Measurements from ENCODE around the gene KRTAP2-4. TPM values are rescaled to one million over a fixed set of nuclear protein-coding genes. Genes with fewer than 3 reads are reported as not detected.
"Not testable (repeated sequence)": the region's sequence is repeated elsewhere in the genome, so short reads cannot be mapped to it uniquely, and the experiment has no call there.

Gene KRTAP2-4
- polyA plus RNA-seq, 1 experiment, result not detected

DNA sequence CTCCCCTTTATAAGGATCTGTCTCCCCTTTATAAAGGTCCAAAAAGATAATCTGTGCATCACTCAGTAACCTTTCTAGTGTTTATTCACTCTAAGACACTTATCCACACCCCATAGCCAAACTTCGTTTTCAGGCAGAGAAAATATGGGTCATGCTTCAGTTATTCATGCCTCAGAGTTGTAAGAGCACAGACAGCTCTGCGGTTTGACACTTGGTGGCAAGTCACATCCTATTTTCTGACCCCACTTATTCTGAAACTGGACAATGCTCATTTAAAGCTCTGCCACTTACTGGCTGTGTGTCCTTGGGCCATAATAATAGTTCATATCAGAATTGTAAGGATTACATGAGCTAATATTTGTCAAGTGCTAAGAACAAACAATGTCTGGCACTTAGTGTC, 16.6 kb downstream of the KRTAP2-4 start:
- Histone ChIP-seq H3K36me3 (ENCODE audit: control insufficient read depth, insufficient read depth, low read length) (no peaks in the 10 kb centered on the region), H3K4me3 (ENCODE audit: low read depth, low read length) (no peak overlapping the region), H3K27me3 (ENCODE audit: control insufficient read depth, insufficient read depth, low read length) (no peaks in the 10 kb centered on the region)
- TF ChIP-seq, protein P1, sequence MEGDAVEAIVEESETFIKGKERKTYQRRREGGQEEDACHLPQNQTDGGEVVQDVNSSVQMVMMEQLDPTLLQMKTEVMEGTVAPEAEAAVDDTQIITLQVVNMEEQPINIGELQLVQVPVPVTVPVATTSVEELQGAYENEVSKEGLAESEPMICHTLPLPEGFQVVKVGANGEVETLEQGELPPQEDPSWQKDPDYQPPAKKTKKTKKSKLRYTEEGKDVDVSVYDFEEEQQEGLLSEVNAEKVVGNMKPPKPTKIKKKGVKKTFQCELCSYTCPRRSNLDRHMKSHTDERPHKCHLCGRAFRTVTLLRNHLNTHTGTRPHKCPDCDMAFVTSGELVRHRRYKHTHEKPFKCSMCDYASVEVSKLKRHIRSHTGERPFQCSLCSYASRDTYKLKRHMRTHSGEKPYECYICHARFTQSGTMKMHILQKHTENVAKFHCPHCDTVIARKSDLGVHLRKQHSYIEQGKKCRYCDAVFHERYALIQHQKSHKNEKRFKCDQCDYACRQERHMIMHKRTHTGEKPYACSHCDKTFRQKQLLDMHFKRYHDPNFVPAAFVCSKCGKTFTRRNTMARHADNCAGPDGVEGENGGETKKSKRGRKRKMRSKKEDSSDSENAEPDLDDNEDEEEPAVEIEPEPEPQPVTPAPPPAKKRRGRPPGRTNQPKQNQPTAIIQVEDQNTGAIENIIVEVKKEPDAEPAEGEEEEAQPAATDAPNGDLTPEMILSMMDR (IDR thresholded peaks at IDR 0.05; ENCODE audit: insufficient read depth, low read depth, low read length), result no peak
- peak; percentile 85 for DNase-seq (ENCODE audit: low read depth)
- CTCF ChIA-PET, result interaction anchor here (0.9 to 1.6 kb wide), 4 partner anchors 31 to 500 kb away, joined by 3 to 5 read pairs (median 4); no protein-coding TSS in a partner anchor
- POLR2A ChIA-PET, result interaction anchor here (0.5 to 1.0 kb wide), 4 partner anchors 10 to 304 kb away, joined by 3 to 4 read pairs (median 4); no protein-coding TSS in a partner anchor

DNA sequence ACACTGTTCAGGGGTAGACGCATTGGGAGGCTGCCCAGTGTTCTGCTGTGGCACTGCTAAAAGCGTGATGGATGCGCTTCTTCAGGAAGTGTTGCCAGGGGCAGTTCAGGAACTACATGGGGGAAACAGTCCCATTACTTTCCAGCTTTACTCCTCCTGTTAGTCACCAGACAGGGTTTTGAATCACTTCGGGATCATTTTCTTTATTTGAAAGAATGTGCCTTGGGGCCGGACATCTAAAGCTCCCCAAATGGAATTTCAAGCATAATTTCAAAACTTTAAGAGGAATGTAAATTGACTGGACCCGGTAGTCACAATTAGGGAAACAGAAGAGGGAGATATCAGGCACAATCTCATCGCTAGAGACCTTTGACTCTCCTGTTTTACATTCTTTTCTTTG, 17.2 kb downstream of the KRTAP2-4 start:
- Histone ChIP-seq H3K27me3 (ENCODE audit: control insufficient read depth, insufficient read depth, low read length) (no peaks in the 10 kb centered on the region), H3K4me3 (ENCODE audit: low read depth, low read length) (no peak overlapping the region), H3K36me3 (ENCODE audit: control insufficient read depth, insufficient read depth, low read length) (no peaks in the 10 kb centered on the region)
- peak; percentile 76 for DNase-seq (ENCODE audit: low read depth)
- ChIA-PET POLR2A (interaction anchor here (0.6 to 1.0 kb wide), 5 partner anchors 11 to 369 kb away, joined by 3 read pairs; partner anchors contain the start of gene KRTAP2-3), CTCF (interaction anchor here (0.6 to 1.8 kb wide), 8 partner anchors 9 to 500 kb away, joined by 3 to 6 read pairs (median 4); partner anchors contain the start of gene KRTAP2-4)
- TF ChIP-seq, protein P1 (IDR thresholded peaks at IDR 0.05; ENCODE audit: insufficient read depth, low read depth, low read length), result no peak

DNA sequence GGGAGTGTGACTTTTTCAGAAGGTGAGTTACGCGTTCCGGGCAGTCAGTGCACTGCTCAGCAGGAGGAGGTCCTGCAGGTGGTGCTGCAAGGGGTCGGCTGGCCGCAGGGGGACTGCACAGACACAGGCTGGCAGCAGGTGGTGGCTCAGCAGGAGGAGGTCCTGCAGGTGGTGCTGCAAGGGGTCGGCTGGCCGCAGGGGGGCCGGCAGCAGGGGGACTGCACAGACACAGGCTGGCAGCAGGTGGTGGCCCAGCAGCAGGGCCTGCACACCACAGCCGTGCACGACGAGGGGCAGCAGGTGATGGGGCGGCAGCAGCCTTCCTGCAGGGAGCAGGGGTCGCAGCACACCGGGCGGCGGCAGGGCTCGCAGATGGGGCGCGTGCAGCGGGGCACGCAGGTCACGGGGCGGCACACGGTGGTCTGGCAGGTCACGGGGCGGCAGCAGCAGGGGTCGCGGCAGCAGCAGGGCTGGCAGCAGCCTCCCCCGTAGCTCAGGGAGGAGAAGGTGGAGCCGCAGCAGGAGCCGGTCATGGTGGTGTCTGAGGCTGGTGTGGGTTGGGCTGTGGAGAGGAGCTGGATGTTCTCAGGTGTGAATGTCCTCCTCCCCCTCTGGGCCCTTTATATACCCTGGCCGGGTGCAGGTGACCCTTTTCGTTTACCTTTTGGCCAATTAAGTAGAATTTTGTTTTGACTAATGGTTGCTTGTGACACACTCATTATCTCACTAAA, 18.8 kb downstream of the KRTAP2-4 start, which contains the start of gene KRTAP2-1:
TSS of gene KRTAP2-1 (minus strand) at position 582 of the 731 bp plus-strand sequence. CDS start at position 533, 49 bp downstream.
- CTCF ChIA-PET, result interaction anchor here (0.6 to 1.8 kb wide), 7 partner anchors 8 to 619 kb away, joined by 3 to 6 read pairs (median 3); no protein-coding TSS in a partner anchor
- POLR2A ChIA-PET; DNase-seq (ENCODE audit: low read depth); H3K4me3 ChIP-seq (ENCODE audit: low read depth, low read length); H3K36me3 ChIP-seq (ENCODE audit: control insufficient read depth, insufficient read depth, low read length); H3K27me3 ChIP-seq (ENCODE audit: control insufficient read depth, insufficient read depth, low read length): not testable (repeated sequence)

DNA sequence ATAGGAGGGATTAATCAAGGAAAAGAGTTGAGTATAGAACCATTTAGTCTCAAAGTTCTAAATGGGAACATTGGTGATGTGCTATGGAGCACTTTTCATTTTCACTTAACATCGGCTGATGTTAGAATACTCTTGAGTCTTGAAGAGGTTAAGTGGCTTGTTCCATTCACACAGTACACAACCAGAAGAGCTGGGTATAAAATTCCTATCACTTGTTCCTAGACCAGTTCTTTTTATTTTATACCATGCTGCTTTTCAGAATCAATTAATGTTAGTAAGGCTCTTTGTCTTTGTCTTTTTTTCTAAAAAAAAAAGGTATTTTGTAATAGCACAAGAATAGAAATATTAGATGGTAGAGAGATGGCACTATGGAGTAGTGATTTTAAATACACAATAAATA, 22.7 kb downstream of the KRTAP2-4 start:
- H3K36me3 ChIP-seq (ENCODE audit: control insufficient read depth, insufficient read depth, low read length), result no peaks in the 10 kb centered on the region
- TF ChIP-seq, protein P1 (IDR thresholded peaks at IDR 0.05; ENCODE audit: insufficient read depth, low read depth, low read length), result no peak
- CTCF ChIA-PET, result no interaction called here

DNA sequence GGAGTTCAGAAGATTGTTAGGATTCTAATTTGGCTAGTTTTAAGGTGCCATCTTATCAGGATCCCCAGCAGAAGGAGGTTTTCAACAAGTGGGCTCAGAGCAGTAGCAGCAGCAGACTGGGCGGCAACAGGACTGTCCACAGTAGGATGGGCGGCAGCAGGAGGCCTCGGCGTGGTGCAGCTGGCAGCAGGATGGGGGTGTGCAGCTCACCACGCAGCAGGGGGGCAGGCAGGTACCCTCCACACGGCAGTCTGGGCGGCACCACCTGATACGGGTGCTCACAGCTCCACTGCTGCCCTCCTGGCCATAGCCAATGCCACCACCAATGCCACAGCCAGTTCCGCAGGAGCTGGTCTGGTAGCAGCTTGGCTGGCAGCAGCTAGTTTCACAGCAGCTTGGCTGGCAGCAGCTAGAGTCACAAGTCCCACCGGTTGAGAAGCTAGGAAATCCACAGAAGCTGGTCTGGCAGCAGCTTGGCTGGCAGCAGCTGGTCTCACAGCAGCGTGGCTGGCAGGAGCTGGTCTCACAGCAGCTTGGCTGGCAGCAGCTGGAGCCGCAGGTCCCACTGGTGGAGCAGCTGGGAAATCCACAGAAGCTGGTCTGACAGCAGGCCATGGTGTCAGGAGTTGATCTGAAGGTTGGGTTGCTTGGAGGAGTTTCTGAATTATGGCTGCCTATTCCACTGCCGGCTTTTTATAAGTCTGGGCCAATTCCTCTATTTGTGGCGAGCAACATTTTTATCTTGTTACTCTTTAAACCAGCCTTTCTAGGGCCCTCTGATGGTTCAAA, 24.7 kb downstream of the KRTAP2-4 start, which contains the start of gene KRTAP1-1:
TSS of gene KRTAP1-1 (minus strand) at position 668 of the 789 bp plus-strand sequence. CDS start at position 615, 53 bp downstream.
- H3K36me3 ChIP-seq (ENCODE audit: control insufficient read depth, insufficient read depth, low read length); DNase-seq (ENCODE audit: low read depth); POLR2A ChIA-PET; H3K27me3 ChIP-seq (ENCODE audit: control insufficient read depth, insufficient read depth, low read length); H3K4me3 ChIP-seq (ENCODE audit: low read depth, low read length): not testable (repeated sequence)
- TF ChIP-seq, protein P1 (IDR thresholded peaks at IDR 0.05; ENCODE audit: insufficient read depth, low read depth, low read length), result 0 out of 2 replicates have a peak, but pooled peaks have one; percentile 9
- CTCF ChIA-PET, result interaction anchor here (1.1 to 1.4 kb wide), 2 partner anchors 11 to 288 kb away, joined by 3 to 4 read pairs; partner anchors contain the start of gene KRTAP1-4

More for the DNA sequence above, 22.7 kb downstream of the KRTAP2-4 start:
- DNase-seq (ENCODE audit: low read depth), result no peak
- H3K4me3 ChIP-seq (ENCODE audit: low read depth, low read length), result no peak overlapping the region
- H3K27me3 ChIP-seq (ENCODE audit: control insufficient read depth, insufficient read depth, low read length), result no peaks in the 10 kb centered on the region
- POLR2A ChIA-PET, result no interaction called here
